GM19395 (cell line): Measurements from ENCODE around the gene MOG.

ENCODE experiments used
- ATAC-seq: cut with Tn5 transposase; IDR thresholded peaks from one replicate; pipeline ENCODE4 v1.9.1; 2021; ENCODE audit warnings: mild to moderate bottlenecking, moderate library complexity; ENCODE audit not compliant: unreplicated experiment

The MOG gene

DNA sequence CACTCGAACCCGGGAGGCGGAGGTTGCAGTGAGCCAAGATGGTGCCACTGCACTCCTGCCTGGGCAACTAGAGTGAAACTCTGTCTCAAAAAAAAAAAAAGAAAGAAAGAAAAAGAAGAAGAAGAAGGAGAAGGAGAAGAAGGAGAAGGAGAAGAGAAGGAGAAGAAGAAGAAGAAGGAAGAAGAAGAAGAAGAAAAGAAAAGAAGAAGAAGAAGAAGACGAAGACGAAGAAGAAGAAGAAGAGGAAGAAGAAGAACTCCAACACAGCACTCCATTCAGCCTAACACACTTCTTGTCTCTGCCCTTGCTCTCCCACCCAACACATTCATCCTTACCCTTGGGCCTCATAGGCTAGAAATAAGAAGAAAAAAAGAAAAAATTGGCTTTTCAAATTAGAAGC lies 17.1 kb downstream of the MOG start:
- ATAC-seq: no peak

DNA sequence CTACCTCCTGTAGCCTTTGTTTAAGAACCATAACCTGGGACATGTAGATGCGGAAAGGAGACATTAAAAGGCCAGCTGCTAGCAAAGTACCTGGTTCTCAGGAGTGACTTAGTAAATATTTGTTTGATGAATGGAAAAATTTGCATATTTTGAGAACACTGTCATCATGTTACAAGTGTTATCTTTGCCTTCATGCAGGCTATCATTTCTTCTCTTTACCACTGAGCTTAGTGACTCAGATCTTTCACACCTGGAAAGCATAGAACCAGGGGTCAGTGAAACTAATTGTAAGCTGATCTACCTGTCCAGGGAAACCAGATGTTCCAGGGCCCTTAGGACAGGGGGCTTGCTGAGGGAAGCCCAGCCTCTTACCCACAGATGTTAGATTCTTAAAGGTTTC lies 18.7 kb downstream of the MOG start:
- ATAC-seq: no peak

DNA sequence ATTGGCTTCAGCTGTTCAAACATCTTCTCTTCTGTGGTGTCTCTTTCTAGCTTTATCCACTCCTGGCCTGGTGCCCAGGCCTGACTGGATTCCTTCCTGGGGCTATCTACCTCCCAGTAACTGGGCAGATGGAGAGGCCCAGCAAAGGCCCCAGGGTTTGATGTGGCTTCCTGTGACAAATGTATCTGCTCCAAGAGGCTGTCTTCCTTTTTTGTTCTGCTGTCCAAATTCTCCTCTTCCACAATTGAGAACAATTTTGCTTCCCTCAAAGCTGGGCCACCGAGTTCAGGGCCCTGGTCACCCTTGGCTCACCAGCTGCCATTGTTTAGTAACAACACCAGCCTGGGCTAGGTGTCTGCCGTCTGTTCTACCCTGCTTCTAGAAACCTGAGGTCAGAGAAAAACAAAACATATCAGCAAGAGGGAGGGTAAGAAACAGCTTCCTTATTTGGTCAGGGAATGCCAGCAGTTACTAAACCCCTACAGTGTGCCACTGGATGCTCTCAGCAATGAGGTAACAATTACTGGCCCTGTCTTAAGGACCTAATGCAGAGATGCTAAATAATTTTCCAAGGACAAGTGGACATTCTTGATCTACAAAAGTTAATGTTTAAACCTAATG lies 20.2 kb downstream of the MOG start:
- ATAC-seq: no peak

DNA sequence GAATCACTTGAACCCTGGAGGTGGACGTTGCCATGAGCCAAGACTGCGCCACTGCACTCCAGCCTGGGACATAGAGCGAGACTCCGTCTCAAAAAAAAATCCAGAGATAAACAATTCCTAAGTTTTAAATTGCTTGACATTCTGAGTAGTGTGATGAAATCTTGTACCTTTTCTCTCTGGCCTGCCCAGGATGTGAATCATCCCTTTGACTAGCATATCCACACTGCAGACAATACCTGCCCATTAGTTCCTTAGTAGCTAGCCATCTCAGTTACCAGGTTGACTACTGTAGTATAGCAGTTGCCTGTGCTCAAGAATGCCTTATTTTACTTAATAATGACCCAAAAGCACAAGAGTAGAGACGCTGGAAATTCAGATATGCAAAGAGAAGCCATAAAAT lies 21.2 kb downstream of the MOG start:
- no peak for ATAC-seq

DNA sequence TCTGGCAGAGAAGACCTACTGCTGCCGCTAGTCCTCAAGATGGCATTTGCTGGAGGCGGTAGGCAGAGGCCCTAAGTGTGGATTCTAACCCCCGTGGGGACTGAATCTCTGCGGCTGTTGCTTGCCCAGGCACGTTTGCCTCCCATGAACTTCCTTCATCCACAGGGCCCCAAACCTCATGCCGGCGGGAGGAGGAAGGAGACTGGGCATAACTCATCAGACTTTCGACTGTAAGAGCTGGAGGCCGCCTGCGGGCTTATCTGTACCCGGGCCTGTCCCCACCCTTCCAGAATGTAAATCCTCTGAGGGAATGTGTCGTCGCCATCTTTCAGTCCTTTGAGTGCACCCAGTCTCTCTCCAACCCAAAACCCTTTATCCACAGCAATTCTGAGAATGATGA lies 23.1 kb downstream of the MOG start:
- ATAC-seq: no peak

DNA sequence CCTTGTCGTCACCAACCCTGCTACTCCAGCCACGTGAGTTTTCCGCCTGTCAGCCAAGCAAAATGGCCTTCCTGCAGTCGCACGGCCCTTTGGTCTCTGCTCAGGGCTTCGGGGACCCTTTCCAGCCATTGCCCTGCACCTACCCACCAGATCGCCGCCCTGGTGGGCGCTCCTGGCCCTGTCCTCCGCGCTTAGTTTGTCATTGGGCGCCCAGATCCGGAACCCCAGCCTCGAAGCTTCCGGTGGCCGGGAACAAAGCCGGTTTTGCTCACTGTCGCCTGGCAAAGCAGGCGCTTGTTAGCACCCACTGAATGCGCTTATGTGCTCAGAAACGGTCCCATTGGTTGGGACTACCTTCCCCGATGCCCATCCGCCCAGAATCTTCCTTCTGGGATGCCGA lies 23.5 kb downstream of the MOG start:
- ATAC-seq: no peak

DNA sequence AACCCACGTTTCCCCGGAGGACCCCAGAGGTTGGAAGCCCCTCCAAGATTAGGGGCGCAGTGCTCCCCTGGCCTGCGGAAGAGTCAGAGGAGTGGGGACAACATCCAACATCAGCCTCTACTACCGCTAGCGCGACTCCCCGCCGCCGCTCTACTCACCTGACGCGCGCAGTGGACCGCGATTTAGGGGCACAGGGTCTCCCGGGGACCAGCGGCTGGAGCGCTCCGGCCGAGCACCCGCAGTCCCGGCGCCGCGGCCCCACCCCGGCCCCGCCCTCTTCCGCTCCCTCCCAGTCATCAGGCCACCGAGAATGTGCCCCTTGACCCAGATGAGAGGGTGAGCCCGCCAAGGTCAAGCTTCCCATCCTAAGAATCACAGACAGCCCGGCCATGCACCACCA lies 24.0 kb downstream of the MOG start, which contains the start of gene ZFP57:
Gene ZFP57 (minus strand): TSS at position 249 of the 400 bp plus-strand sequence. CDS start 4,149 bp downstream, outside the sequence.
- ATAC-seq: no peak

DNA sequence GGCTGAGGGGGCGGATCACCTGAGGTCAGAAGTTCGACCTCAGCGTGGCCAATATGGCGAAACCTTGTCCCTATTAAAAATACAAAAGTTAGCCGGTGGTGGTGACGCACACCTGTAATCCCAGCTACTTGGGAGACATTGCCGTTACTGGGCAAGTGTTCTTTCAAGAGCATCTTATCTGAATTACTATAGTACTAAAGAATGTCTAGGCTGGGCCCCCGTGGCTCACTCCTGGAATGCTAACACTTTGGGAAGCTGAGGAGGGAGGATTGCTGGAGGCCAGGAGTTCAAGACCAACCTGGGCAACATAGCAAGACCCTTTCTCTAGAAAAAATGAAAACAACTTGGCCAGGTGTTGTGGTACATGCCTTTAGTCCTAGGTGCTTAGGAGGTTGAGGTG lies 24.9 kb downstream of the MOG start:
- no peak for ATAC-seq

DNA sequence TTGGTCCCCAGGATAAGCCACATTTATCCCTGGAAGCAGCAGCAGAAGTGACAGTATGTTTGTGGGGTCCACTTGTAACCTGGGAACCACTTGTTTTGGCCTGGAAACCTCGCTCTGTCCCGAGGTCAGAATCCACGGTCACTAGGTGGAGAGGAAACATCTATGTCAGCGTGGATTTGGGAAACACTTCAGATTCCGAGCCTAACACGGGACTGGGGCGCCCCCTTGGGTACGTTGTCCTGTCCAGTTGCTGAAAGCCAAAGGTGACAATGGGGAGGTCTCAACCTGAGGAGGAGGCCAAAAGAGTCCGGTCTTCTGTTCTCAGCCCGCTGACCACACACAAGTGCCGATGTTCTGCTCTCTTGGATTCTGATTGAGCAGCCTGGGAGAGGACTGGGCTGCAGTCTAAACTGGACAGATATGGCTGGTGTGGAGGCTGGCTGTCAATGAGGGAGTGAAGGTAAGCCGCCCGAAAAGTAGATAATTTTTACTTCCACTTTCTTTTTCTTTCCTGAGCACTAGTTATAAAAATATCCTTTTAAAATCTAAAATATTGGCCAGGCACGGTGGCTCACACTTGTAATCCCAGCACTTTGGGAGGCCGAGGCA lies 28.9 kb downstream of the MOG start:
- ATAC-seq: no peak

DNA sequence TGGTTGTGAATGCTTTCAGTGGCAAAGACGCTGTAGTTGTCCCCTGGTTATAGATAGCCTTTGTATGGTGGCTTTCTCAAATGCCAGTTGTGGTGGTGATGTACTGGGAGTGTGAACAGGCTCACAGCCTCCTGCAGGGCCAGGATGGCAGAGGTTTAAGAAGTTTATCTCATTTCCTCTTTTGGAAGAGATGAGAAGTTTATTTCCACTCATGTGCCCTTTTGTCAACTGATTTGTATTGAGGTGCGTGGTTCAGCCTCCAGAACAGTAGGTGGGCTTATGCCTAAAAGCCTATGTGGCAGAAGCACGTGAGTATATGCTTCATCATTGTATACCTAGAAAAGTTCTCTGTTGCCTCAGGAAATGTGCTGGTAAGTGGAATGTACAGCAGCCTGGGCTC lies 37.7 kb downstream of the MOG start:
- ATAC-seq: no peak

DNA sequence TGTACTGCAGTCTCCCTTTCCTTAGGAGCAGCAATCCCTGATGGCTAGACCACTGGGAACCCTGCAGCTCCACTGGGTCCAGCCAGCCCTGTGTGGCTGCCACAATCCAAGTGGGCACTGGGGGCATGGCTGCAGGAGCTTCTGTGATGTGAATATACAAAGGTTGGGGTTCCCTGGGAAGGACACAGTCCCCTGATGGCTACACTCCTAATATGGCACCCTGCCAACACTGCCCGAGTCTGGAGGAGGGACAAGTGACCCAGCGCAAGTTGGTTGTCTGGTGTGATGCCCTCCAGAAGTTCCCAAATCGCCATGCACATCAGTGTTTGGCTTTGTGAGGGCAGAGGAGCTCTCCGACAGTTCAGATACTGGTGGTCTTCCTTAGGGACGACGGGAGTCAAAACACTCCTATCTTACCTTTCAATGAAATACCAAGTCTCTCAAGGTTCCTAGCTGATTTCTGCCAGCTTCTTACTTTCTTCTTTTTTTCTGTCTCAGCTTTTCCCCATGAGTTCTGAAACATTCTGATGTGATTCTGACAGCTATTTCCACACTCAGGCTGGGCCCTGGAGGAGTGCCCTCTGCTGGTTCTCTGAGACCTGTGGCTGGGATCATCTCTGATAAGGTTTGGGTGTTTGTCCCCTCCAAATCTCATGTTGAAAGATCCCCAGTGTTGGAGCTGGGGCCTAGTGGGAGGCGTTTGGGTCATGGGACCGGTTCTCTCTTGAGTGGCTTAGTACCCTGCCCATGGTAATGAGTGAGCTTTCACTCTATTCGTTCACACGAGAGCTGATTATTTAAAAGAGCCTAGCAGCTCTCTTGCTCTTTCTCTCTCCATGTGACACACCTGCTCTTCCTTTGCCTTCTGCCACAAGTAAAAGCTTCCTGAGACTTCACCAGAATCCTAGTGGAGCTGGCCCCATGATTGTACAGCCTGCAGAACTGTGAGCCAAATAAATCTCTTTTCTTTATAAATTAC lies 39.5 kb downstream of the MOG start:
- no peak for ATAC-seq

DNA sequence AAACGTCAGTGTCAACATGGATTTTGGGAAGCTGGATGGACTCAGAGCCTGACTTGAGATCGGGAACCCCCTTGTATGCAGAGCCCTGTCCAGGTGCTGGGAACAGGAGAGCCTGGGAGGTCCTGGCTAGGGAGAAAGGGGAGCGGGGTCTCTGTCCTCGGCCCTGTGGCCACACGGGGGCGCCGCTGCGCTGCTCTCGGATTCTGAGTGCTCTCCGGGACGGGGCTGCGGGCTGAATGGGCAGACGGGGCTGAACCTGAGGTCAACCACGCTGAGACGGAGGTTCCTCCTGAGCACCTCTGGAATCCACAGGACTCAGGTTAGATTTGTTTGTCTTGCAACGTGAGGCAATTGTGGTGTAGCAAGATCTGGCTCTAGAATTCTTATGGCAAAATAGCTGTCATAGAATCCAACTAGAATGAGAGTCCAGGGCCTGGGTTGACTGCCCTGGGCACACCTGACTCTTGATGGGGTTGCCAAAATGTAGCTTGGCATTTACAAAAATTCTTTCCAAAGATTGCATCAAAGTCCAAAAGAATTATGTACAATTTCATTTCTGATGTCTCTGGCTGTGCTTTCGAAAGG lies 45.7 kb downstream of the MOG start:
- ATAC-seq: no peak

DNA sequence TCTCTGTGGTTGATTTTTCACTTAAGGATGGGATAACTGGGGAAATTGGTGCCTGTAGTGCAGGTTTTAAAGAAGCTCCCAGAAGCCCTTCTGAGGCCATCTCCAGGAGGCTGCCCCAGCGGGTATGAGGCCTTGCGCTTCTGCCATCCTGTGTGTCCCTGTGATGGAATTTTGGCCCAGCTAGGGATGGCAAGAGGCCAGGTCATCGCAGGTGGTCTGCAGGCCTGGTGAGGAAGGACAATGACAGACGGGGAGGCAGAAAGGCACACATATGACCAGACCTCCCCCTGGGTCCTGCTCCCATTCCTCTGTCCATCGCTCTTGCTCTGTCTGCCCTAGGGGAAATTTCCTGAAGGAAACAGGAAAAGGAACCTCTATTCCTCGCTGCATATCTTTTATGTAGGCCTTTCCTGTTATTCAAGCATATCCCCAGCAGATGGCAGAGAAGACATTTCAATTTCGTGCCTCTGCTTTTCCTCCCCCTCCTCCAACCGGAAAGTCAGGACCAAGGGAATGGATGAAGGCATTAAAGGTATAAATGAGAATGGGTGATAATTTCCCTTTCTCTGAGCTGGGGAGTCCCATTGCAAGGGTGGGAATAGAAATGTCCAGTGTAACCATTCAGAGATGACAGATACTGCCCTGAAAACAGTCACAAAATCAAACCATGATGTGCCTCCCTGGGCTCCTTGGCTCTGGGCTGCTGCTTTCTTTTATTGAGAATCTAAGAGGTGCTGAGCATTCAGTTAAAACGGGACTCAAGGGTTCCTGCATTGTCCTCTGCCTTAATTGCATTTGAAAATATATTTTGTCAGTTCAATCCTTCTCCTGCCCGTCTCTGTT lies 48.7 kb downstream of the MOG start:
- ATAC-seq: no peak

DNA sequence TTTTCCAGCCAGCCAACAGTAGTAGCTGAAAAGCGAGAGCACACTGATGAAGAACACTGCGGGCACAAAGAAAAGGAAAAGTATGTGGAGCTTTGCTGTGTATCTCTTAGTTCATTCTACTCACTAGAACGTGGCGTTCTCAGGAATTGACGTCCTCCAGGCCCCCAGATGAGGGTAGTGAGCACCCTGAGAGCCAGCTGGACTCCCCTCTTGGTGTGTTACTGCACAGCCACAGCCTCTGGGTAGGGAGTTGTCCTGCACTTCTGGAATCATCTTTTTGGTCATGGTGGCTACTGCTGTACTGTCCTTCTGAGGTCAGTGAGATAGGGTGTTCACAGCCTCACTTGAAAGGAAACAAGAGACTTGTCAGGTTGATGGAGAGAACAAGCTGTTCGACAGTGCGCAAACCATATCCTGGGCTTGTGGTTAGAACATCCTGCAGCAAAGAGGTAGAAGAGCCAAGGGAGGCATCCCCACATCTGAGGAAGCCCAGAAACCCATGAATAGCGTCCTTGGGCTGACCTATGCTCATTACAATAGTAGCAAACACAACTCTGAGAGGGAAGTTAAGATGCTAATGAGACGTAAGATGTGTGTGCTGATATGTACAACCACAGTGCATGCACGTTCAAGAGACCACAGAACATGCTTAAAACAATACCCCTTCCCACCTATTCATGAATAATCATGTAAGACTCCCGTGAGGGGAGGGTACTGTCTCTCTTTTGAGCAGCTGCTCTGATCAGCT lies 51.7 kb downstream of the MOG start:
- no peak for ATAC-seq

DNA sequence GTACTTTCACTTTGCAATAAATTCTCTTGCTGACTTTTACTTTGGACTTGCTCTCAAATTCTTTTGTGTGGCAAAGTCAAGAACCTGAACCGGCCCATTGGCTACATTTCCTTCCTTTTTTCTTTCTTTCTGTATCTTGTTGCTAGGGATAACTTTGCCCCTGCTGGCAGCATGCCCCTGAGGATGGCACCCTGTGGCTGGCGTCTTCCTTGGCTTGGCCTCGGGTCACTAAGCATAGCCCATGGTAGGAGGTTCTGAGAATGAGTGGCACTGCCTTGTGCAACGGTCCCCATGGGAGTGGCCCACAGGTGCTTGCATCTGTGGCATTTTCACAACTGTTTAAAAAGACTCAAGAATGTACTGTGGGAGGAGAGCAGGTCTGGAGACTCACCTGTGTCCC lies 52.3 kb downstream of the MOG start:
- no peak for ATAC-seq

DNA sequence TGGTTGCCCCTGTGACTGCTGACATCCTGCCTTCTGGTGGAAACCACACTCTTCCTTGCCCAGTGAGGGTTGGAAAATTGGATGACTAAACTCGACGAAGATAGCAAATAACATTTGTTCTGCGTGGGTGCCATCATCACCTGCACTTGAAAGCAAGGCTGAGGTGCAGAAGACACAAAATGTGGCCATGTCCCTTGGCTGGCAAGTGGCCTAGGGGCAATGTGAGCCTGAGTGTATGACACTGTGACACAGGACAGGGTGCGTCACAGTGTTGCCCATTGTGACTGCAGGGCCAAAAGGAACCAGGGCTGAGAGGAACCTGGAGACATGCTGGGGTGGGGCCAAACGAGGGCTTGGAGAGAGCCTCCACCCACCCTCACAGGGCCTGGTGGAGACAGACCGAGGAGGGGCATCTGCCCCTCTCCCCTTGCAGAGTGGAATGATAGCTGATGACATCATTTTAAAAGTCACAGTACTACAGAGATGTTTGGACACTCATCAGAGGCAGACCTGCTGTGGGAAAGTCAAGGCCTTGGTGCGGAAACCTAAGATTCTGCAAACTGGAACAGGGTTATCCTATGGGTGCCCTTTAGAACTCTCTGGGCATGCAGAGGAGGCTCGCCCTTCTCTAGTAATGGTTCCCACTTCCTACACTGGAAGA lies 53.5 kb downstream of the MOG start:
- no peak for ATAC-seq

DNA sequence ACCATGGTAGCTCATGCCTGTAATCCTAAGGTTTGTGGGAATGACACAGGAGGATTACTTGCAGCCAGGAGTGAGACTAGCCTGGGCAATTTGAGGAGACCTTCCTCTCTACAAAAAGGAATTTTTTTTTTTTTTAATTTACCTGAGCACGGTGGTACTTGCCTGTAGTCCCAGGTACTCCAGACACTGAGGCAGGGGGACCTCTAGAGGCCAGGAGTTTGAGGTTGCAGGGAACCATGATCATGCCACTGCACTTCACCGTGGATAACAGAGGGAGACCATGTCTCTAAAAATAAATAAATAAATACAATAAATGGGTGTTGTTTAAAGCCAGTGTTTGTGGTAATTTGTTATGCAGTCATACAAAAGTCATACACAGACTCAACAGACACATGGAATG lies 64.0 kb downstream of the MOG start:
- no peak for ATAC-seq
